Mammary epithelial cell (primary cell): ENCODE results near the gene GORASP1.

Experiments used
- EZH2 ChIP-seq: IDR thresholded peaks from 2 replicates; pipeline ENCODE4 v1.6.1; 2012; ENCODE audit warnings: low read length, inconsistent platforms, borderline replicate concordance
- TF ChIP-seq, protein P1 (sequence below), 2 donors: IDR thresholded peaks in 1 of 2; conservative IDR thresholded peaks in 1 of 2; 2 replicates each; pipeline ENCODE4 v1.5.1; 2011 to 2012; ENCODE audit warnings: inconsistent platforms in 2 of 2, low read length in 2 of 2, mild to moderate bottlenecking in 2 of 2, control low read depth in 1 of 2, low read depth in 1 of 2; ENCODE audit not compliant: insufficient read depth in 1 of 2; ENCODE audit errors: extremely low read depth in 1 of 2

DNA sequence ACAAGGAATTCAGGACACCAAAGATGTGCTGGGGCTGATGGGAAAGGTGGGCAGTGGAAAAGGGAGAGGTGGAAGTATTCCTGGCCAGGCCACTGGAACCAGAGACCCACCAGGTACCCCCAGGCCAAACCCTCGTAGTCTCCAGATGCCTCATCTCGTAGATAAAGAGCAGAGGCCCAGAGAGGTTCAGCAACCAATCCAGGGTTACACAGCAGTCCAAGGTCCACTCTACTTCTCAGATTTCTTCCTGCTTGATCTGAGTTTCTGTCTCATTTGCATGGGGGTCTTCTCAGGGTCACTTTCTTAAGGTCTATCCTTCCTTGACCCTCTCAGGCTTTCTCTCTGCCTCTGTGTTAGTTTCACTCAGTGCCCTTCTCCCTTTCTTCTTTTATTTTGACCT lies 5.1 kb upstream of the GORASP1 start:
- TF ChIP-seq, protein P1, sequence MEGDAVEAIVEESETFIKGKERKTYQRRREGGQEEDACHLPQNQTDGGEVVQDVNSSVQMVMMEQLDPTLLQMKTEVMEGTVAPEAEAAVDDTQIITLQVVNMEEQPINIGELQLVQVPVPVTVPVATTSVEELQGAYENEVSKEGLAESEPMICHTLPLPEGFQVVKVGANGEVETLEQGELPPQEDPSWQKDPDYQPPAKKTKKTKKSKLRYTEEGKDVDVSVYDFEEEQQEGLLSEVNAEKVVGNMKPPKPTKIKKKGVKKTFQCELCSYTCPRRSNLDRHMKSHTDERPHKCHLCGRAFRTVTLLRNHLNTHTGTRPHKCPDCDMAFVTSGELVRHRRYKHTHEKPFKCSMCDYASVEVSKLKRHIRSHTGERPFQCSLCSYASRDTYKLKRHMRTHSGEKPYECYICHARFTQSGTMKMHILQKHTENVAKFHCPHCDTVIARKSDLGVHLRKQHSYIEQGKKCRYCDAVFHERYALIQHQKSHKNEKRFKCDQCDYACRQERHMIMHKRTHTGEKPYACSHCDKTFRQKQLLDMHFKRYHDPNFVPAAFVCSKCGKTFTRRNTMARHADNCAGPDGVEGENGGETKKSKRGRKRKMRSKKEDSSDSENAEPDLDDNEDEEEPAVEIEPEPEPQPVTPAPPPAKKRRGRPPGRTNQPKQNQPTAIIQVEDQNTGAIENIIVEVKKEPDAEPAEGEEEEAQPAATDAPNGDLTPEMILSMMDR (conservative IDR thresholded peaks at IDR 0.05 in 1 of 2, IDR thresholded peaks at IDR 0.05 in 1 of 2; ENCODE audit: extremely low read depth in 1 of 2, insufficient read depth in 1 of 2, low read depth in 1 of 2, low read length in 2 of 2), result no peak
- TF ChIP-seq EZH2, result no peak
